Measurements from ENCODE around the gene KRT1.

The KRT1 gene

GRCh38 chr12:52634266-52635056 is 45.7 kb downstream of the KRT1 start:
- DNase-seq (ENCODE audit: low read depth), result no peak

GRCh38 chr12:52633383-52633782 is 46.8 kb downstream of the KRT1 start:
- no peak for DNase-seq (ENCODE audit: low read depth)

DNA sequence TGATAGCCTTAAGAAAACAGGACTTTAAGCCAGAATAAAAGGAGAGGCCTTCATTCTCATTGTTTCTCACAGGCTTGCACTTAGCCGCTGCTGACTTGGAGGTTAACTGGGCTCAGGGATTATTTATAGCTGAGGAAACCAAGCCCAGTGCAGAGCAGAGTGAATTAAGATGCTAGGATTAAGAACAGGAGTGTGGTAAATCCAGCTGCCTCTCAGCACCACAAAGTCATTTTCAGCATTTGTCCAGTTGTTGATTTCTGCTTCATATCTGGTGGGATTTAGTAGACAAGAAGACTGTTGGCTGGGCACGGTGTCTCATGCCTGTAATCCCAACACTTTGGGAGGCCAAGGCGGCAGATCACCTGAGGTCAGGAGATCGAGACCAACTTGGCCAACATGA is 47.6 kb downstream of the KRT1 start:
- DNase-seq (ENCODE audit: low read depth), result no peak

- DNase-seq (ENCODE audit: low read depth), result no peak
These were observed 48.3 kb downstream of the KRT1 start for GRCh38 chr12:52631676-52632459.

DNA sequence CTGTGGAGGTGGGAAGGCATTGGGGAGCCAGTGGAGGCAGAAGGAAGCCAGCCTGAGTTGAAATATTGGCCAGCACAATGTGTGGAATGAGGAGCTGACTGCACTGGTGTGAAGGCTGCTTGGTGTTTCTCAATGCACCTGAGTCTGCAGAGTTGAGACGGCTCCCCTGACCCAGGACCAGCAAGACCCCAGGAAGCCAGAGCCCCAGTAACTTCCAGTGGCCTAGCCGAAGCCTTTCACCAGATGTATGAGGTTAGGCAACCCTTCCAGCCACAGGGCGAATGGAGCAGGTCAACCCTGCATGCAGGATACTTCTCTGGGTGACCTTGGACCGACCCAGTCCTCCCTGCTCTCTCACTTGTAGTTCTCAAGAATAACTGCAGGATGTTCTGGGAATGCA is 48.9 kb downstream of the KRT1 start:
- DNase-seq (ENCODE audit: low read depth), result no peak

GRCh38 chr12:52630599-52631200 is 49.5 kb downstream of the KRT1 start:
- no peak for DNase-seq (ENCODE audit: low read depth)

DNA sequence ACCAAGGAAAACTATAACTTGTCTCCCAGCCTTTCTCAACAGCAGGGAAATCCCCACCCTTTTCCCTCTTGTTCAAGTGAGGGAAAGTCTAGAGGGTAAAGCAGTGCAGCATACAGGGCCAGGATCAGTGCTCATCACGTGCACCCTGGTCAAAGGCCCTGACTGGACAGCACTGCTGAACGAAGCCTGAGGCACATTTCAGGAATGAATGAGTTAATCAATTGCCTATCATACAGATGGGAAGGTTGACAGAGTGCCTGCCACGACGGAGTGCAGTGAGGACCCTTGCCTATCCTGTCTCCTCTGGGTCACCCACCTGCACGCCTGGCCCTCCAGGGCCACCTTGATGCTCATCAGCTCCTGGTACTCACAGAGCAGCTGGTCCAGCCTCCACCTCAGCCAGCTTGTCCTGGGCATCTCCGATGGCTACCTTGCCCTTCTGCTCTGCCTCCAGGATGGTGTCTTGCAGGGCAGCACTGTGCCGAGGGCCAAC is 50.2 kb downstream of the KRT1 start:
- no peak for DNase-seq (ENCODE audit: low read depth)

GRCh38 chr12:52629281-52630007 is 50.8 kb downstream of the KRT1 start:
- DNase-seq (ENCODE audit: low read depth), result no peak

DNA sequence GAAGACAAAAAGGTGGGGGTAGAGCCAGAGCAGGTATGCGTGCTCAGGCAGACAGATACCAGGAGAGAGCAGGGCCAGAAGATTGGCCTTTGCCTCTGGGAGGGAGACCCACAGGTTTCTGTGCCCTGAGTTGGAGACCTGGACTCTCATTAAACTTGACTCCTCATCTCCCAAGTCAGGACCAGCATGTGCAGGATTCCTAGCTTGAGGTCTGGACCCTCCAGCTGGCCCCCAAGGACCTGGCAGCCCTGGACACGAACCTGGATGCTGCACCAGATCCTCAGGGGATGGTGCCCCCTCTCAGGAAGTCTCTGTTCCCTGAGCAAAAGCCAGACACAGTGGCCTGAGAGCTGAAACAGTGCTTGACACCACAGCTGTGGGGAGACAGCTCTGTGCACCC is 51.4 kb downstream of the KRT1 start:
- no peak for DNase-seq (ENCODE audit: low read depth)

- DNase-seq (ENCODE audit: low read depth), result no peak
These were observed 52.1 kb downstream of the KRT1 start for GRCh38 chr12:52628111-52628507.

GRCh38 chr12:52627395-52628110 is 52.7 kb downstream of the KRT1 start:
- no peak for DNase-seq (ENCODE audit: low read depth)
